Heart left ventricle (tissue), 16 donors: ENCODE data around the gene FAM76A. TPM values are rescaled to one million over a fixed set of nuclear protein-coding genes. Genes with fewer than 3 reads are reported as not detected.

ENCODE experiments used
- ATAC-seq, 4 donors: fragments of 200-7000 bp; cut with Tn5 transposase; one replicate each; pipeline ENCODE4 v1.9.1; 2020 to 2022; ENCODE audit warnings: moderate library complexity in 4 of 4, mild to moderate bottlenecking in 3 of 4, moderate number of reproducible peaks in 1 of 4
- DNase-seq, 5 donors: peaks; one replicate each; pipeline ENCODE4 v3.0.0-alpha.2; 2020
- H3K27ac ChIP-seq, 12 donors: fragments of 200-600 bp; sonication (generic) in 4 of 12; one replicate each; pipeline versions ENCODE4 v1.5.0 to v1.8.0; 2016 to 2022; ENCODE audit warnings: mild to moderate bottlenecking in 2 of 12
- H3K27me3 ChIP-seq, 9 donors: fragments of 200-600 bp; sonication (generic) in 2 of 9; one replicate each; pipeline versions ENCODE4 v1.5.1 to v1.8.0; 2016 to 2022; ENCODE audit warnings: mild to moderate bottlenecking in 3 of 9
- H3K36me3 ChIP-seq, 9 donors: fragments of 200-600 bp; sonication (generic) in 2 of 9; one replicate each; pipeline versions ENCODE4 v1.5.0 to v1.8.0; 2018 to 2022; ENCODE audit warnings: mild to moderate bottlenecking in 2 of 9
- H3K4me1 ChIP-seq, 12 donors: fragments of 200-600 bp; sonication (generic) in 4 of 12; one replicate each; pipeline versions ENCODE4 v1.5.0 to v1.8.0; 2016 to 2022; ENCODE audit warnings: mild to moderate bottlenecking in 3 of 12
- H3K4me3 ChIP-seq, 12 donors: fragments of 200-600 bp; sonication (generic) in 4 of 12; one replicate each; pipeline versions ENCODE4 v1.5.0 to v1.8.0; 2017 to 2022; ENCODE audit warnings: mild to moderate bottlenecking in 9 of 12, moderate library complexity in 4 of 12
- H3K9me3 ChIP-seq, 12 donors: fragments of 200-600 bp; sonication (generic) in 4 of 12; one replicate each; pipeline versions ENCODE4 v1.5.0 to v1.8.0; 2016 to 2022; ENCODE audit warnings: mild to moderate bottlenecking in 1 of 12
- POLR2A ChIP-seq, 2 donors: fragments of 450-650 bp; IDR thresholded peaks; one replicate each; pipeline ENCODE4 v1.6.1; 2017; ENCODE audit warnings: antibody characterized with exemption in 2 of 2, mild to moderate bottlenecking in 2 of 2, moderate library complexity in 2 of 2
- WGBS, 4 donors: extraction: QIAGEN DNeasy Blood & Tissue Kit in 2 of 4; methylation state at CpG; one replicate each; pipeline versions ENCODE4 v1.1.5 to v1.1.7; 2013 to 2018; 5-methylcytosine and 5-hydroxymethylcytosine counted together
- intact Hi-C, 10 donors: fragments of 100-400 bp; cut with DNase I; formaldehyde crosslinking; loops; one replicate each; pipeline versions ENCODE4 v1.11.1 to v1.14.2; 2022
- polyA plus RNA-seq, 2 donors: library from polyadenylated mRNA; stranded (reverse); fragments of 200-250 nt; gene quantifications; one replicate each; pipeline ENCODE4 v1.2.3, GENCODE V29; 2013
- total RNA-seq, 9 donors: library from RNA; depleted of rRNA in 2 of 9; stranded (reverse); fragments of >200 nt in 2 of 9; fragmentation: NEBNext Ultra II Directional in 3 of 9; extraction: Animal tissue kit (Norgen Biotek cat#: 25700) in 3 of 9; gene quantifications; one replicate each; pipeline versions ENCODE4 v1.1.0 to v1.2.4, GENCODE V29; 2016 to 2023
- TF ChIP-seq, protein P1 (sequence below), 12 donors: fragments of 200-600 bp; sonication (generic) in 4 of 12; IDR thresholded peaks; one replicate each; pipeline versions ENCODE4 v1.5.0 to v1.8.0; 2018 to 2022; ENCODE audit warnings: antibody characterized with exemption in 12 of 12, mild to moderate bottlenecking in 5 of 12
- donor health status: ischemic (EF 13 %, LVEDD 7.1; RV severe dilation, severe dysfunction).
- donor health status: healthy with polysubstance abuse.
- donor health status: DM: no; HTN: yes; CAD: no.
- donor health status: DM: no; HTN: no; CAD: no.
- donor health status: ischemic (EF 25% LVEDD 6.9; RV normal size, moderate dysfunction).
- donor health status: ischemic (EF 25% LVEDD 5.7; RV mildly dilated, moderate dysfunction).
- donor health status: healthy.
- donor health status: DM: yes; HTN: yes; CAD: no.
- donor health status: ischemic (EF 35%, LVEDD 5.7; RV mildly dilated, moderate dysfunction).
- donor health status: nonischemic (EF 11% LVEDD 7.7; RV severe dilation, severe dysfunction).
- donor health status: DM: yes; HTN: yes; CAD: no.
- donor health status: PGD.
- donor health status: ischemic (EF 29% LVEDD 5.4; RV normal size, mild dysfunction).
- donor health status: nonischemic (EF 23%, LVEDD 6.1; RV moderate dilation, normal function).

The FAM76A gene
- total and polyA plus RNA-seq, 11 donors: 3.7 to 24.0 (median 13.1) TPM

DNA sequence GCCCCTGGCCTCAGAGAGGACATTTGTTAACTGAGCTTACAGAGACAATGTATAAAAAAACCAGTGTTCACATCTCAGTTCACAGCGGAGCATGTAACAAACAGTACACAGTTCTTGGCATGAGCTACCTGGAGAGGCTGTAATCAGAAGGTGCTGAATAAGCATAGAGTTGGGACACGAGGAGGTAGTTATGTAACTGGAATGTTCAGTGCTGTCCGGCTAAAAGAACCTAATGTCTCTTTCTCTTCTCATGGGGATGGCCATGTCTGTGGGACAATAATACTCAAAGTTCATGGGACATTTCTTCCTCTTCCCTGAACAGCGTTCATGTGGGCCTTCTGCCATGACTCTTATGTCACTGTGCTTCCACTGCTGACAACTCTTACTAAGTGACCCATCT, 30.1 kb downstream of the FAM76A start:
- 55 to 75% (median 63%) methylated on average over 4 of the region's 4 CpGs for WGBS, 4 donors
- ATAC-seq (peak in 2 of 4 donors; percentile 32 to 47), DNase-seq (no peak)
- Histone ChIP-seq H3K4me1 (peaks cover 0 to 5% (median 0%) of the 10 kb centered on the region in 12 donors), H3K4me3 (no peak overlapping the region), H3K27ac (no peak overlapping the region), H3K9me3 (no peaks in the 10 kb centered on the region), H3K36me3 (peaks cover 0 to 98% (median 75%) of the 10 kb centered on the region in 9 donors), H3K27me3 (no peaks in the 10 kb centered on the region)
- intact Hi-C loops: no loop called here
- no peak for TF ChIP-seq POLR2A (IDR thresholded peaks at IDR 0.05)
- TF ChIP-seq, protein P1, sequence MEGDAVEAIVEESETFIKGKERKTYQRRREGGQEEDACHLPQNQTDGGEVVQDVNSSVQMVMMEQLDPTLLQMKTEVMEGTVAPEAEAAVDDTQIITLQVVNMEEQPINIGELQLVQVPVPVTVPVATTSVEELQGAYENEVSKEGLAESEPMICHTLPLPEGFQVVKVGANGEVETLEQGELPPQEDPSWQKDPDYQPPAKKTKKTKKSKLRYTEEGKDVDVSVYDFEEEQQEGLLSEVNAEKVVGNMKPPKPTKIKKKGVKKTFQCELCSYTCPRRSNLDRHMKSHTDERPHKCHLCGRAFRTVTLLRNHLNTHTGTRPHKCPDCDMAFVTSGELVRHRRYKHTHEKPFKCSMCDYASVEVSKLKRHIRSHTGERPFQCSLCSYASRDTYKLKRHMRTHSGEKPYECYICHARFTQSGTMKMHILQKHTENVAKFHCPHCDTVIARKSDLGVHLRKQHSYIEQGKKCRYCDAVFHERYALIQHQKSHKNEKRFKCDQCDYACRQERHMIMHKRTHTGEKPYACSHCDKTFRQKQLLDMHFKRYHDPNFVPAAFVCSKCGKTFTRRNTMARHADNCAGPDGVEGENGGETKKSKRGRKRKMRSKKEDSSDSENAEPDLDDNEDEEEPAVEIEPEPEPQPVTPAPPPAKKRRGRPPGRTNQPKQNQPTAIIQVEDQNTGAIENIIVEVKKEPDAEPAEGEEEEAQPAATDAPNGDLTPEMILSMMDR (IDR thresholded peaks at IDR 0.05): no peak

DNA sequence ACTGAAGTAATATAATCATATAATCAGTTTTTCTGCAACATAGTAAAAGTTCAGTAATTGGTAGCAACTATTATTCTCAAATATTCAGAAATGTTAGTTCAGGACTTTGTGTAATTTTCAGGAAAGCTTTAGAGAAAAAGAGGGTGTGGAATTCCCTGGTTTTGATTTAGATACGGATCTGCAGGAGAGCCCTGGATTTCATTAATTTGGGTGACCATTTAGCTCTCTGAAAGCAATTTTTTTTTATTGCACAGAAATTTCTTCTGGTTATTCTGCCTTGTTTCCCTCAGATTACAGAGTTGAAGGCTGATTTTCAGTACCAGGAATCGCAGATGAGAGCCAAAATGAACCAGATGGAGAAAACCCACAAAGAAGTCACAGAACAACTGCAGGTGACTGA, 33.5 kb downstream of the FAM76A start:
- Histone ChIP-seq H3K36me3 (peaks cover 0 to 86% (median 68%) of the 10 kb centered on the region in 9 donors), H3K27me3 (no peaks in the 10 kb centered on the region), H3K4me3 (no peak overlapping the region), H3K9me3 (no peaks in the 10 kb centered on the region), H3K27ac (no peak overlapping the region), H3K4me1 (peaks cover 0 to 5% (median 0%) of the 10 kb centered on the region in 12 donors)
- WGBS, 4 donors: 88 to 98% (median 95%) methylated on average over 2 of the region's 2 CpGs
- TF ChIP-seq, protein P1 (IDR thresholded peaks at IDR 0.05): no peak
- intact Hi-C loops: no loop called here
- DNase-seq (no peak), ATAC-seq (no peak)

DNA sequence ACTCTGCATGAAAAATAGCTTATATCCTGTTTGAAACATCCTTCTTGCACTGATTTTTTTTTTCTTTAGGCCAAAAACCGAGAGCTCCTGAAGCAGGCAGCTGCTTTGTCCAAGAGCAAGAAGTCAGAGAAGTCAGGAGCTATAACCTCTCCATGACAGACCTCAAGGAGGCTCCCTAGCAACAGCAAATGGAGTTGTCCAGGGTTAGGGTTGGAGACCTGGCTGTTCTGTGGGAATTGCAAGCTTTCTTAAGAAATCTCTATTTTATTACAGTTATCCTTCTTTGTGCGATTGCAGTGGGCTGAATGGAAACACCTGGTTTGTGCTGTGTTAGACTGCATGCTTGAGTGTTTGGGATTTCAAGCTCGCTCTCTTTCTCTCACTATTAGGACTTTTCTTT, 34.7 kb downstream of the FAM76A start:
- TF ChIP-seq POLR2A (IDR thresholded peaks at IDR 0.05): no peak
- TF ChIP-seq, protein P1 (IDR thresholded peaks at IDR 0.05): peak in 1 of 12 donors; percentile 20
- Histone ChIP-seq H3K36me3 (peaks cover 0 to 74% (median 57%) of the 10 kb centered on the region in 9 donors), H3K27me3 (no peaks in the 10 kb centered on the region), H3K4me3 (no peak overlapping the region), H3K4me1 (peaks cover 0 to 3% (median 0%) of the 10 kb centered on the region in 12 donors), H3K9me3 (no peaks in the 10 kb centered on the region), H3K27ac (no peak overlapping the region)
- intact Hi-C loops: no loop called here
- WGBS, 4 donors: 75 to 83% (median 78%) methylated on average over 3 of the region's 3 CpGs
- DNase-seq (no peak), ATAC-seq (no peak)

DNA sequence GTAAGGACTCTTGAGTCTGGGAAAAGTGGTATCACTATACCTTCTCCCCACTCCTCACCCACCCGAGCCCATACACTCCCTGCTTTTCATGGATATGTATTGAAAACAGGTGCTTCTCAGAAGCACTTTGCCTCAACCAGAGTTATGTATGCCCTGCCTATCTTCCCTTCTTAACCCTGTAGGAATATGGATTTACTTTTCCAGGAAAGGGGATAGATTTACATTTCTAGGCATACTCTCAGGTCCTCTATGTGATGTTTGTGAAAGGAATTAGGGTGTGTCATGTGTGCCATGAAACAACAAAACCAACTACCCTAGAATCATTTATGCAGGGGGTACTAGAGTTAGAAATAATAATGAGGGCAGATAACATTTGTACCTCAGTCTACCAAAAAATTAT, 36.3 kb downstream of the FAM76A start:
- Histone ChIP-seq H3K4me3 (no peak overlapping the region), H3K9me3 (no peaks in the 10 kb centered on the region), H3K4me1 (no peaks in the 10 kb centered on the region), H3K27ac (no peak overlapping the region), H3K27me3 (no peaks in the 10 kb centered on the region), H3K36me3 (peaks cover 0 to 58% (median 41%) of the 10 kb centered on the region in 9 donors)
- ATAC-seq: no peak
- no peak for DNase-seq
- intact Hi-C loops: no loop called here
- WGBS, 4 donors: 84 to 100% (median 95%) methylated on average over 1 of the region's 1 CpG
- TF ChIP-seq, protein P1 (IDR thresholded peaks at IDR 0.05): no peak
- TF ChIP-seq POLR2A (IDR thresholded peaks at IDR 0.05): no peak
